GM15510 (cell line): ENCODE measurements around the gene EXT2.

Experiments used
- POLR2A ChIP-seq: IDR thresholded peaks from 3 replicates; pipeline ENCODE4 v1.6.1; 2011; ENCODE audit warnings: borderline replicate concordance; ENCODE audit not compliant: insufficient read length; ENCODE audit errors: extremely low read depth

EXT2 gene

GRCh38 chr11:44162004-44162403, 66.5 kb downstream of the EXT2 start:
- TF ChIP-seq POLR2A = no peak

- no peak for TF ChIP-seq POLR2A
Observed at GRCh38 chr11:44162662-44163061, 67.2 kb downstream of the EXT2 start.

- no peak for TF ChIP-seq POLR2A
Observed at GRCh38 chr11:44165432-44165831, 70.0 kb downstream of the EXT2 start.

GRCh38 chr11:44167046-44167445, 71.6 kb downstream of the EXT2 start:
- no peak for TF ChIP-seq POLR2A

- no peak for TF ChIP-seq POLR2A
Observed at GRCh38 chr11:44171518-44171917, 76.0 kb downstream of the EXT2 start.

GRCh38 chr11:44172966-44173365, 77.5 kb downstream of the EXT2 start:
- no peak for TF ChIP-seq POLR2A

- no peak for TF ChIP-seq POLR2A
Observed at GRCh38 chr11:44174842-44175241, 79.4 kb downstream of the EXT2 start.

- no peak for TF ChIP-seq POLR2A
Observed at GRCh38 chr11:44176546-44177213, 81.2 kb downstream of the EXT2 start.

- TF ChIP-seq POLR2A = no peak
Observed at GRCh38 chr11:44177905-44178304, 82.4 kb downstream of the EXT2 start.

GRCh38 chr11:44178381-44178780, 82.9 kb downstream of the EXT2 start:
- TF ChIP-seq POLR2A = no peak

- no peak for TF ChIP-seq POLR2A
Observed at GRCh38 chr11:44179173-44179572, 83.7 kb downstream of the EXT2 start.

GRCh38 chr11:44180107-44180506, 84.6 kb downstream of the EXT2 start:
- TF ChIP-seq POLR2A = no peak

GRCh38 chr11:44185522-44185921, 90.0 kb downstream of the EXT2 start:
- no peak for TF ChIP-seq POLR2A

GRCh38 chr11:44186321-44186930, 90.9 kb downstream of the EXT2 start:
- TF ChIP-seq POLR2A = no peak

GRCh38 chr11:44188643-44189042, 93.2 kb downstream of the EXT2 start:
- TF ChIP-seq POLR2A = no peak
